ENCODE measurements around the gene VRK1. TPM values are rescaled to one million over a fixed set of nuclear protein-coding genes. Genes with fewer than 3 reads are reported as not detected.

Gene VRK1
- total RNA-seq, 5 donors from 2014 or later (not counting 1 experiment from before 2014, with no cell fraction given), result 24.4 to 34.5 (median 29.4) TPM

GRCh38 chr14:96830946-96831345, 33.8 kb downstream of the VRK1 start:
- Mint-ChIP-seq H3K9me3 (peaks cover 6 to 21% (median 17%) of the 10 kb centered on the region in 3 donors), H3K27me3 (no peaks in the 10 kb centered on the region), H3K27ac (no peak overlapping the region), H3K4me3 (no peak overlapping the region), H3K36me3 (peaks cover 43% of the 10 kb centered on the region), H3K4me1 (peaks cover 10 to 14% (median 11%) of the 10 kb centered on the region in 3 donors)
- DNase-seq (no peak), ATAC-seq (replicated peaks in 1 of 4) (no peak)
- 89% methylated on average over 1 of the region's 1 CpG for WGBS (ENCODE audit: insufficient coverage)
- Histone ChIP-seq H3K4me1 (ENCODE audit: control insufficient read depth in 1 of 2, extremely low read depth in 1 of 2, insufficient read depth in 2 of 2, low read length in 2 of 2) (no peaks in the 10 kb centered on the region), H3K4me3 (ENCODE audit: control insufficient read depth in 1 of 2, extremely low read depth in 1 of 2, low read length in 1 of 2) (no peak overlapping the region), H3K36me3 (ENCODE audit: control insufficient read depth in 2 of 2, extremely low read depth in 1 of 2, insufficient read depth in 1 of 2, low read length in 1 of 2) (peaks cover 2 to 10% of the 10 kb centered on the region in 2 donors), H3K27ac (ENCODE audit: low read length) (no peak overlapping the region), H3K9me3 (no peaks in the 10 kb centered on the region), H3K27me3 (replicated peaks in 1 of 2; ENCODE audit: control insufficient read depth in 2 of 2, extremely low read depth in 1 of 2, insufficient read depth in 2 of 2, low read length in 1 of 2) (no peaks in the 10 kb centered on the region)
- POLR2A ChIA-PET, result no interaction called here
- CTCF ChIA-PET, result no interaction called here

- no peak overlapping the region for H3K27ac ChIP-seq (ENCODE audit: low read length)
- H3K27me3 Mint-ChIP-seq, result no peaks in the 10 kb centered on the region
- peaks cover 9 to 14% (median 10%) of the 10 kb centered on the region in 3 donors for H3K4me1 Mint-ChIP-seq
- no peaks in the 10 kb centered on the region for H3K27me3 ChIP-seq (replicated peaks in 1 of 2; ENCODE audit: control insufficient read depth in 2 of 2, extremely low read depth in 1 of 2, insufficient read depth in 2 of 2, low read length in 1 of 2)
- H3K9me3 ChIP-seq, result no peaks in the 10 kb centered on the region
- ChIA-PET CTCF (no interaction called here), POLR2A (no interaction called here)
- H3K4me3 ChIP-seq (ENCODE audit: control insufficient read depth in 1 of 2, extremely low read depth in 1 of 2, low read length in 1 of 2), result no peak overlapping the region
- 100% methylated on average over 1 of the region's 2 CpGs for WGBS (ENCODE audit: insufficient coverage)
- peaks cover 6 to 21% (median 17%) of the 10 kb centered on the region in 3 donors for H3K9me3 Mint-ChIP-seq
- DNase-seq (no peak), ATAC-seq (replicated peaks in 1 of 4) (no peak)
- peaks cover 2 to 21% of the 10 kb centered on the region in 2 donors for H3K36me3 ChIP-seq (ENCODE audit: control insufficient read depth in 2 of 2, extremely low read depth in 1 of 2, insufficient read depth in 1 of 2, low read length in 1 of 2)
- no peaks in the 10 kb centered on the region for H3K4me1 ChIP-seq (ENCODE audit: control insufficient read depth in 1 of 2, extremely low read depth in 1 of 2, insufficient read depth in 2 of 2, low read length in 2 of 2)
- peaks cover 49% of the 10 kb centered on the region for H3K36me3 Mint-ChIP-seq
- H3K4me3 Mint-ChIP-seq, result no peak overlapping the region
- H3K27ac Mint-ChIP-seq, result no peak overlapping the region
These were observed 35.2 kb downstream of the VRK1 start for GRCh38 chr14:96832351-96832750.

GRCh38 chr14:96838449-96838848, 41.3 kb downstream of the VRK1 start:
- Mint-ChIP-seq H3K27ac (no peak overlapping the region), H3K9me3 (no peaks in the 10 kb centered on the region), H3K4me1 (peaks cover 0 to 7% (median 5%) of the 10 kb centered on the region in 3 donors), H3K36me3 (peaks cover 60% of the 10 kb centered on the region), H3K27me3 (no peaks in the 10 kb centered on the region), H3K4me3 (no peak overlapping the region)
- no peaks in the 10 kb centered on the region for H3K9me3 ChIP-seq
- CTCF ChIA-PET, result no interaction called here
- POLR2A ChIA-PET, result no interaction called here
- DNase-seq (no peak), ATAC-seq (replicated peaks in 1 of 4) (no peak)
- no CpG with 5 or more reads among the region's 4 CpGs for WGBS (ENCODE audit: insufficient coverage)
- no peak overlapping the region for H3K27ac ChIP-seq (ENCODE audit: low read length)
- no peaks in the 10 kb centered on the region for H3K4me1 ChIP-seq (ENCODE audit: control insufficient read depth in 1 of 2, extremely low read depth in 1 of 2, insufficient read depth in 2 of 2, low read length in 2 of 2)
- peaks cover 0 to 28% of the 10 kb centered on the region in 2 donors for H3K36me3 ChIP-seq (ENCODE audit: control insufficient read depth in 2 of 2, extremely low read depth in 1 of 2, insufficient read depth in 1 of 2, low read length in 1 of 2)
- no peak overlapping the region for H3K4me3 ChIP-seq (ENCODE audit: control insufficient read depth in 1 of 2, extremely low read depth in 1 of 2, low read length in 1 of 2)
- no peaks in the 10 kb centered on the region for H3K27me3 ChIP-seq (replicated peaks in 1 of 2; ENCODE audit: control insufficient read depth in 2 of 2, extremely low read depth in 1 of 2, insufficient read depth in 2 of 2, low read length in 1 of 2)

GRCh38 chr14:96839251-96839650, 42.1 kb downstream of the VRK1 start:
- no peak for DNase-seq
- CTCF ChIA-PET, result no interaction called here
- POLR2A ChIA-PET, result no interaction called here

GRCh38 chr14:96843137-96843536, 46.0 kb downstream of the VRK1 start:
- POLR2A ChIA-PET, result no interaction called here
- Histone ChIP-seq H3K36me3 (ENCODE audit: control insufficient read depth in 2 of 2, extremely low read depth in 1 of 2, insufficient read depth in 1 of 2, low read length in 1 of 2) (peaks cover 0 to 24% of the 10 kb centered on the region in 2 donors), H3K4me1 (ENCODE audit: control insufficient read depth in 1 of 2, extremely low read depth in 1 of 2, insufficient read depth in 2 of 2, low read length in 2 of 2) (no peaks in the 10 kb centered on the region), H3K27me3 (replicated peaks in 1 of 2; ENCODE audit: control insufficient read depth in 2 of 2, extremely low read depth in 1 of 2, insufficient read depth in 2 of 2, low read length in 1 of 2) (no peaks in the 10 kb centered on the region), H3K9me3 (no peaks in the 10 kb centered on the region), H3K4me3 (ENCODE audit: control insufficient read depth in 1 of 2, extremely low read depth in 1 of 2, low read length in 1 of 2) (no peak overlapping the region), H3K27ac (ENCODE audit: low read length) (no peak overlapping the region)
- Mint-ChIP-seq H3K9me3 (no peaks in the 10 kb centered on the region), H3K27me3 (no peaks in the 10 kb centered on the region), H3K4me1 (peaks cover 0 to 5% (median 0%) of the 10 kb centered on the region in 3 donors), H3K27ac (no peak overlapping the region), H3K36me3 (peaks cover 50% of the 10 kb centered on the region), H3K4me3 (no peak overlapping the region)
- ATAC-seq (replicated peaks in 1 of 4) (no peak), DNase-seq (no peak)
- CTCF ChIA-PET, result no interaction called here

More at GRCh38 chr14:96839251-96839650, 42.1 kb downstream of the VRK1 start:
- Histone ChIP-seq H3K27ac (ENCODE audit: low read length) (no peak overlapping the region), H3K36me3 (ENCODE audit: control insufficient read depth in 2 of 2, extremely low read depth in 1 of 2, insufficient read depth in 1 of 2, low read length in 1 of 2) (peaks cover 0 to 25% of the 10 kb centered on the region in 2 donors), H3K4me1 (ENCODE audit: control insufficient read depth in 1 of 2, extremely low read depth in 1 of 2, insufficient read depth in 2 of 2, low read length in 2 of 2) (no peaks in the 10 kb centered on the region), H3K9me3 (no peaks in the 10 kb centered on the region), H3K4me3 (ENCODE audit: control insufficient read depth in 1 of 2, extremely low read depth in 1 of 2, low read length in 1 of 2) (no peak overlapping the region), H3K27me3 (replicated peaks in 1 of 2; ENCODE audit: control insufficient read depth in 2 of 2, extremely low read depth in 1 of 2, insufficient read depth in 2 of 2, low read length in 1 of 2) (no peaks in the 10 kb centered on the region)
- Mint-ChIP-seq H3K9me3 (no peaks in the 10 kb centered on the region), H3K4me1 (peaks cover 0 to 7% (median 5%) of the 10 kb centered on the region in 3 donors), H3K36me3 (peaks cover 55% of the 10 kb centered on the region), H3K4me3 (no peak overlapping the region), H3K27me3 (no peaks in the 10 kb centered on the region), H3K27ac (no peak overlapping the region)
- WGBS (ENCODE audit: insufficient coverage), result 100% methylated on average over 1 of the region's 2 CpGs
- no peak for ATAC-seq (replicated peaks in 1 of 4)

GRCh38 chr14:96844857-96845570, 47.8 kb downstream of the VRK1 start:
- H3K27me3 Mint-ChIP-seq, result no peaks in the 10 kb centered on the region
- no peaks in the 10 kb centered on the region for H3K27me3 ChIP-seq (replicated peaks in 1 of 2; ENCODE audit: control insufficient read depth in 2 of 2, extremely low read depth in 1 of 2, insufficient read depth in 2 of 2, low read length in 1 of 2)
- no peaks in the 10 kb centered on the region for H3K9me3 Mint-ChIP-seq
- no peak overlapping the region for H3K27ac ChIP-seq (ENCODE audit: low read length)
- peaks cover 0 to 2% (median 0%) of the 10 kb centered on the region in 3 donors for H3K4me1 Mint-ChIP-seq
- ChIA-PET POLR2A (no interaction called here), CTCF (no interaction called here)
- H3K4me1 ChIP-seq (ENCODE audit: control insufficient read depth in 1 of 2, extremely low read depth in 1 of 2, insufficient read depth in 2 of 2, low read length in 2 of 2), result no peaks in the 10 kb centered on the region
- H3K9me3 ChIP-seq, result no peaks in the 10 kb centered on the region
- H3K4me3 Mint-ChIP-seq, result no peak overlapping the region
- H3K36me3 ChIP-seq (ENCODE audit: control insufficient read depth in 2 of 2, extremely low read depth in 1 of 2, insufficient read depth in 1 of 2, low read length in 1 of 2), result peaks cover 0 to 30% of the 10 kb centered on the region in 2 donors
- ATAC-seq (replicated peaks in 1 of 4) (no peak), DNase-seq (no peak)
- no peak overlapping the region for H3K4me3 ChIP-seq (ENCODE audit: control insufficient read depth in 1 of 2, extremely low read depth in 1 of 2, low read length in 1 of 2)
- peaks cover 44% of the 10 kb centered on the region for H3K36me3 Mint-ChIP-seq
- no peak overlapping the region for H3K27ac Mint-ChIP-seq
- no CpG with 5 or more reads among the region's 1 CpG for WGBS (ENCODE audit: insufficient coverage)
